Measurements from ENCODE around the gene PKD2. TPM values are rescaled to one million over a fixed set of nuclear protein-coding genes. Genes with fewer than 3 reads are reported as not detected.

The PKD2 gene
- total RNA-seq, 1 experiment from 2014 or later = 12.9 TPM

GRCh38 chr4:88064410-88064809 lies 57.0 kb downstream of the PKD2 start:
- CTCF ChIA-PET = interaction anchor here (0.6 kb wide), 1 partner anchor 261 kb away, joined by 4 read pairs; no protein-coding TSS in a partner anchor
- Histone ChIP-seq H3K79me2 (ENCODE audit: low read length) (no peaks in the 10 kb centered on the region), H3K9me3 (ENCODE audit: low read length) (no peaks in the 10 kb centered on the region), H3K36me3 (ENCODE audit: low read depth, low read length) (peaks cover 12% of the 10 kb centered on the region; the same call in 1 of the 2 replicates), H3F3A (ENCODE audit: low read length, unreplicated experiment) (no peaks in the 10 kb centered on the region), H3K27ac (ENCODE audit: low read length) (no peak overlapping the region), H3K4me2 (ENCODE audit: low read length) (no peak overlapping the region), H3K9me2 (replicated peaks; ENCODE audit: low read length) (no peaks in the 10 kb centered on the region), H3K9ac (ENCODE audit: low read length) (no peak overlapping the region), H4K20me1 (ENCODE audit: low read length) (no peaks in the 10 kb centered on the region), H3K4me3 (ENCODE audit: low read length) (no peak overlapping the region), H2AFZ (ENCODE audit: low read length) (no peak overlapping the region), H3K27me3 (ENCODE audit: low read length) (no peaks in the 10 kb centered on the region), H3K4me1 (ENCODE audit: insufficient read depth, low read length) (no peaks in the 10 kb centered on the region)
- TF ChIP-seq EZH2phosphoT487 (IDR thresholded peaks at IDR 0.05; ENCODE audit: borderline replicate concordance, low read length) (no peak), EZH2 (IDR thresholded peaks at IDR 0.05; ENCODE audit: low read length, unreplicated experiment) (no peak), CTCF (conservative IDR thresholded peaks at IDR 0.05; ENCODE audit: low read depth, low read length) (no peak)
- DNase-seq (no peak), ATAC-seq (no peak)
- POLR2A ChIA-PET (ENCODE audit: unreplicated experiment) = no interaction called here
- BruUV-seq (replicated peaks) = no TSS peak
- intact Hi-C loops (cut with micrococcal nuclease) = no loop called here

- H3K27ac ChIP-seq (ENCODE audit: low read length) = no peak overlapping the region
- BruUV-seq (replicated peaks) = no TSS peak
- TF ChIP-seq EZH2 (IDR thresholded peaks at IDR 0.05; ENCODE audit: low read length, unreplicated experiment) = no peak
- TF ChIP-seq EZH2phosphoT487 (IDR thresholded peaks at IDR 0.05; ENCODE audit: borderline replicate concordance, low read length) = no peak
- TF ChIP-seq CTCF (conservative IDR thresholded peaks at IDR 0.05; ENCODE audit: low read depth, low read length) = no peak
- H3F3A ChIP-seq (ENCODE audit: low read length, unreplicated experiment) = no peaks in the 10 kb centered on the region
- no peak overlapping the region for H3K9ac ChIP-seq (ENCODE audit: low read length)
- H3K4me1 ChIP-seq (ENCODE audit: insufficient read depth, low read length) = no peaks in the 10 kb centered on the region
- no peaks in the 10 kb centered on the region for H3K79me2 ChIP-seq (ENCODE audit: low read length)
- ChIA-PET POLR2A (ENCODE audit: unreplicated experiment) (no interaction called here), CTCF (no interaction called here)
- no peaks in the 10 kb centered on the region for H3K9me2 ChIP-seq (replicated peaks; ENCODE audit: low read length)
- H2AFZ ChIP-seq (ENCODE audit: low read length) = no peak overlapping the region
- ATAC-seq (no peak), DNase-seq (no peak)
- H3K27me3 ChIP-seq (ENCODE audit: low read length) = no peaks in the 10 kb centered on the region
- H3K36me3 ChIP-seq (ENCODE audit: low read depth, low read length) = peaks cover 8% of the 10 kb centered on the region; the same call in 1 of the 2 replicates
- no peaks in the 10 kb centered on the region for H3K9me3 ChIP-seq (ENCODE audit: low read length)
- H3K4me3 ChIP-seq (ENCODE audit: low read length) = no peak overlapping the region
- intact Hi-C loops (cut with micrococcal nuclease) = no loop called here
- no peak overlapping the region for H3K4me2 ChIP-seq (ENCODE audit: low read length)
- H4K20me1 ChIP-seq (ENCODE audit: low read length) = no peaks in the 10 kb centered on the region
Measured at GRCh38 chr4:88070031-88070430, 62.6 kb downstream of the PKD2 start.

GRCh38 chr4:88075336-88075735 lies 67.9 kb downstream of the PKD2 start:
- no peaks in the 10 kb centered on the region for H3K4me1 ChIP-seq (ENCODE audit: insufficient read depth, low read length)
- H3K36me3 ChIP-seq (ENCODE audit: low read depth, low read length) = no peaks in the 10 kb centered on the region; the same call in 1 of the 2 replicates
- no peaks in the 10 kb centered on the region for H3K79me2 ChIP-seq (ENCODE audit: low read length)
- H3F3A ChIP-seq (ENCODE audit: low read length, unreplicated experiment) = no peaks in the 10 kb centered on the region
- no peak overlapping the region for H3K27ac ChIP-seq (ENCODE audit: low read length)
- H3K9me2 ChIP-seq (replicated peaks; ENCODE audit: low read length) = no peaks in the 10 kb centered on the region
- H3K4me3 ChIP-seq (ENCODE audit: low read length) = no peak overlapping the region
- ChIA-PET POLR2A (ENCODE audit: unreplicated experiment) (no interaction called here), CTCF (no interaction called here)
- H2AFZ ChIP-seq (ENCODE audit: low read length) = no peak overlapping the region
- no peaks in the 10 kb centered on the region for H4K20me1 ChIP-seq (ENCODE audit: low read length)
- intact Hi-C loops (cut with micrococcal nuclease) = no loop called here
- no TSS peak for BruUV-seq (replicated peaks)
- no peaks in the 10 kb centered on the region for H3K27me3 ChIP-seq (ENCODE audit: low read length)
- H3K9ac ChIP-seq (ENCODE audit: low read length) = no peak overlapping the region
- DNase-seq = no peak
- no peak for ATAC-seq
- H3K9me3 ChIP-seq (ENCODE audit: low read length) = no peaks in the 10 kb centered on the region
- TF ChIP-seq EZH2phosphoT487 (IDR thresholded peaks at IDR 0.05; ENCODE audit: borderline replicate concordance, low read length) = no peak
- no peak for TF ChIP-seq CTCF (conservative IDR thresholded peaks at IDR 0.05; ENCODE audit: low read depth, low read length)
- TF ChIP-seq EZH2 (IDR thresholded peaks at IDR 0.05; ENCODE audit: low read length, unreplicated experiment) = no peak
- no peak overlapping the region for H3K4me2 ChIP-seq (ENCODE audit: low read length)
